K562 (cell line): ENCODE data around the gene GADD45GIP1. TPM values are rescaled to one million over a fixed set of nuclear protein-coding genes. Genes with fewer than 3 reads are reported as not detected.
"Not testable (repeated sequence)": the region's sequence is repeated elsewhere in the genome, so short reads cannot be mapped to it uniquely, and the experiment has no call there.

Source experiments
- ADNP ChIP-seq: fragments of 200-800 bp; sonication (Bioruptor generic); IDR thresholded peaks from 2 replicates; pipeline ENCODE4 v1.6.1; 2016; ENCODE audit warnings: missing genetic modification characterization, missing compliant biosample characterization
- ATF1 ChIP-seq, 2 experiments: fragments of 450-650 bp in 1 of 2; IDR thresholded peaks; 2 replicates each; pipeline ENCODE4 v1.6.1; 2016; ENCODE audit warnings: missing compliant biosample characterization in 1 of 2, missing genetic modification characterization in 1 of 2
- DPF2 ChIP-seq: fragments of 450-650 bp; IDR thresholded peaks from 2 replicates; pipeline ENCODE4 v1.6.1; 2016
- EP400 ChIP-seq: fragments of 450-650 bp; IDR thresholded peaks from 2 replicates; pipeline ENCODE4 v1.6.1; 2017; ENCODE audit warnings: antibody characterized with exemption, mild to moderate bottlenecking, moderate library complexity
- GTF3C2 ChIP-seq: IDR thresholded peaks from 3 replicates; pipeline ENCODE4 v1.6.1; 2011; ENCODE audit warnings: borderline replicate concordance, mild to moderate bottlenecking, moderate library complexity; ENCODE audit not compliant: insufficient read length; ENCODE audit errors: extremely low read depth
- MIER1 ChIP-seq: fragments of 450-650 bp; IDR thresholded peaks from 2 replicates; pipeline ENCODE4 v1.6.1; 2016; ENCODE audit warnings: antibody characterized with exemption, mild to moderate bottlenecking, low read depth
- MNT ChIP-seq, 2 experiments: fragments of 450-650 bp; conservative IDR thresholded peaks; 2 replicates each; pipeline ENCODE4 v1.6.1; 2017; ENCODE audit warnings: mild to moderate bottlenecking in 2 of 2, moderate library complexity in 2 of 2
- NRF1 ChIP-seq, 2 experiments: fragments of 450-650 bp; IDR thresholded peaks in 1 of 2; conservative IDR thresholded peaks in 1 of 2; 2 replicates each; pipeline ENCODE4 v1.6.1; 2014; ENCODE audit warnings: mild to moderate bottlenecking in 2 of 2
- POLR2A ChIP-seq: fragments of 450-650 bp; conservative IDR thresholded peaks from 2 replicates; pipeline ENCODE4 v1.6.1; 2016
- SMARCA5 ChIP-seq: fragments of 450-650 bp; IDR thresholded peaks from 2 replicates; pipeline ENCODE4 v1.6.1; 2016
- TAF9B ChIP-seq: fragments of 450-650 bp; IDR thresholded peaks from 2 replicates; pipeline ENCODE4 v1.6.1; 2018; ENCODE audit warnings: mild to moderate bottlenecking; ENCODE audit not compliant: partially characterized antibody
- TOE1 ChIP-seq, 2 experiments: fragments of 450-650 bp in 1 of 2; sonication (generic) in 1 of 2; formaldehyde crosslinking in 1 of 2; IDR thresholded peaks; 2 replicates each; pipeline versions ENCODE4 v1.7.1 to v1.8.0; 2016 to 2022; ENCODE audit warnings: borderline replicate concordance in 2 of 2, mild to moderate bottlenecking in 2 of 2, antibody characterized with exemption in 1 of 2, inconsistent platforms in 1 of 2, low read depth in 1 of 2, missing genetic modification reagents in 1 of 2, moderate library complexity in 1 of 2
- polyA plus RNA-seq, 8 experiments: library from polyadenylated mRNA; depleted of rRNA in 4 of 8; stranded (reverse) in 5 of 8; unstranded in 3 of 8; fragments of >200 nt; fragmentation: Nextera tagmentation in 2 of 8; fragmentation: Illumina TruSeq in 1 of 8; extraction: Ambion mirVana in 2 of 8; extraction: Trizol in 1 of 8; gene quantifications; 2 replicates each; pipeline versions ENCODE4 v1.2.1 to v1.2.3, GENCODE V29; 2011 to 2014; ENCODE audit warnings: inconsistent platforms in 1 of 8, missing spikeins in 1 of 8
- total RNA-seq, 7 experiments: library from RNA; depleted of rRNA in 6 of 7; stranded (reverse); fragments of >200 nt in 6 of 7; fragmentation: Illumina TruSeq in 2 of 7; extraction: Trizol in 2 of 7; gene quantifications; 2 replicates each; pipeline versions ENCODE4 v1.2.1 to v1.2.3, GENCODE V29; 2011 to 2021; ENCODE audit warnings: low replicate concordance in 1 of 7
- TF ChIP-seq, protein P1 (sequence below): fragments of 450-650 bp; IDR thresholded peaks from 2 replicates; pipeline ENCODE4 v1.7.0; 2016; ENCODE audit warnings: borderline replicate concordance
- TF ChIP-seq, protein P2 (sequence below): fragments of 450-650 bp; IDR thresholded peaks from 2 replicates; pipeline ENCODE4 v1.7.1; 2018; ENCODE audit warnings: mild to moderate bottlenecking, low read depth; ENCODE audit not compliant: partially characterized antibody
- TF ChIP-seq, protein P3 (sequence below): fragments of 200-800 bp; sonication (Bioruptor generic); IDR thresholded peaks from 2 replicates; pipeline ENCODE4 v1.6.1; 2017; ENCODE audit warnings: missing genetic modification characterization, missing compliant biosample characterization

Gene GADD45GIP1
- total and polyA plus RNA-seq, 9 of the 15 experiments (the other 6 are each of a cell fraction or from before 2014, with no cell fraction given) = 5.1 to 161 (median 29.2) TPM

DNA sequence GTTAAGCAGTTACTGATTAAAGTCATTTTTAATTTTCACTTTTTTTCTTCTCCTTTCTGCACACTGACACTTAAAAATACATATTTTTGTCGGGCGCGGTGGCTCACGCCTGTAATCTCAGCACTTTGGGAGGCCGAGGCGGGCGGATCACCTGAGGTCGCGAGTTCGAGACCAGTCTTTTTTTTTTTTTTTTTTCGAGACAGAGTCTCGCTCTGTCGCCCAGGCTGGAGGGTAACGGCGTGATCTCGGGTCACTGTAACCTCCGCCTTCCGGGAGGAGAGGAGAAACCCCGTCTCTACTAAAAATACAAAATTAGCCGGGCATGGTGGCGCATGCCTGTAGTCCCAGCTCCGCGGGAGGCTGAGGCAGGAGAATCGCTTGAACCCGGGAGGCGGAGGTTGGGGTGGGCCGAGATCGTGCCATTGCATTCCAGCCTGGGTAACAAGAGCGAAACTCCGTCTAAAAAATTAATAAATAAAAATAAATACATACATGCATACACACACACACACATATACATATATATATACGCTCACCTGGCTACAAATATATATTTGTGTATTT lies 448 bp upstream of the GADD45GIP1 start (continued):
- TF ChIP-seq, protein P1, sequence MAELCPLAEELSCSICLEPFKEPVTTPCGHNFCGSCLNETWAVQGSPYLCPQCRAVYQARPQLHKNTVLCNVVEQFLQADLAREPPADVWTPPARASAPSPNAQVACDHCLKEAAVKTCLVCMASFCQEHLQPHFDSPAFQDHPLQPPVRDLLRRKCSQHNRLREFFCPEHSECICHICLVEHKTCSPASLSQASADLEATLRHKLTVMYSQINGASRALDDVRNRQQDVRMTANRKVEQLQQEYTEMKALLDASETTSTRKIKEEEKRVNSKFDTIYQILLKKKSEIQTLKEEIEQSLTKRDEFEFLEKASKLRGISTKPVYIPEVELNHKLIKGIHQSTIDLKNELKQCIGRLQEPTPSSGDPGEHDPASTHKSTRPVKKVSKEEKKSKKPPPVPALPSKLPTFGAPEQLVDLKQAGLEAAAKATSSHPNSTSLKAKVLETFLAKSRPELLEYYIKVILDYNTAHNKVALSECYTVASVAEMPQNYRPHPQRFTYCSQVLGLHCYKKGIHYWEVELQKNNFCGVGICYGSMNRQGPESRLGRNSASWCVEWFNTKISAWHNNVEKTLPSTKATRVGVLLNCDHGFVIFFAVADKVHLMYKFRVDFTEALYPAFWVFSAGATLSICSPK = 0 out of 2 replicates have a peak, but pooled peaks have one; percentile 79
- TF ChIP-seq EP400 (peak; percentile 74; the same call in 1 of the 2 replicates), SMARCA5 (peak; percentile 54; the same call in 1 of the 2 replicates), DPF2 (peak; percentile 34; the same call in 1 of the 2 replicates), NRF1 (conservative IDR thresholded peaks at IDR 0.05 in 1 of 2, IDR thresholded peaks at IDR 0.05 in 1 of 2) (0 out of 4 replicates have a peak, but pooled peaks of 1 of the 2 experiments have one; percentile 3), MNT (conservative IDR thresholded peaks at IDR 0.05) (peak in 1 of 2 experiments; percentile 40; a peak in 1 of 4 replicates), TAF9B (peak; percentile 8), GTF3C2 (peak; percentile 73), ATF1 (tag; IDR thresholded peaks at IDR 0.05) (0 out of 2 replicates have a peak, but pooled peaks have one; percentile 7), ADNP (tag) (peak; percentile 97), MIER1 (0 out of 2 replicates have a peak, but pooled peaks have one; percentile 51), TOE1 (IDR thresholded peaks at IDR 0.05; ENCODE audit: borderline replicate concordance) (0 out of 2 replicates have a peak, but pooled peaks have one; percentile 34), POLR2A (peak; percentile 72)
- TF ChIP-seq, protein P2, sequence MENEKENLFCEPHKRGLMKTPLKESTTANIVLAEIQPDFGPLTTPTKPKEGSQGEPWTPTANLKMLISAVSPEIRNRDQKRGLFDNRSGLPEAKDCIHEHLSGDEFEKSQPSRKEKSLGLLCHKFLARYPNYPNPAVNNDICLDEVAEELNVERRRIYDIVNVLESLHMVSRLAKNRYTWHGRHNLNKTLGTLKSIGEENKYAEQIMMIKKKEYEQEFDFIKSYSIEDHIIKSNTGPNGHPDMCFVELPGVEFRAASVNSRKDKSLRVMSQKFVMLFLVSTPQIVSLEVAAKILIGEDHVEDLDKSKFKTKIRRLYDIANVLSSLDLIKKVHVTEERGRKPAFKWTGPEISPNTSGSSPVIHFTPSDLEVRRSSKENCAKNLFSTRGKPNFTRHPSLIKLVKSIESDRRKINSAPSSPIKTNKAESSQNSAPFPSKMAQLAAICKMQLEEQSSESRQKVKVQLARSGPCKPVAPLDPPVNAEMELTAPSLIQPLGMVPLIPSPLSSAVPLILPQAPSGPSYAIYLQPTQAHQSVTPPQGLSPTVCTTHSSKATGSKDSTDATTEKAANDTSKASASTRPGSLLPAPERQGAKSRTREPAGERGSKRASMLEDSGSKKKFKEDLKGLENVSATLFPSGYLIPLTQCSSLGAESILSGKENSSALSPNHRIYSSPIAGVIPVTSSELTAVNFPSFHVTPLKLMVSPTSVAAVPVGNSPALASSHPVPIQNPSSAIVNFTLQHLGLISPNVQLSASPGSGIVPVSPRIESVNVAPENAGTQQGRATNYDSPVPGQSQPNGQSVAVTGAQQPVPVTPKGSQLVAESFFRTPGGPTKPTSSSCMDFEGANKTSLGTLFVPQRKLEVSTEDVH = peak; percentile 44
- TF ChIP-seq ATF1 (CRISPR knock-in tag; IDR thresholded peaks at IDR 0.05); TOE1 (CRISPR knock-in tag; IDR thresholded peaks at IDR 0.05; ENCODE audit: borderline replicate concordance, low read depth): not testable (repeated sequence)
- TF ChIP-seq, protein P3, sequence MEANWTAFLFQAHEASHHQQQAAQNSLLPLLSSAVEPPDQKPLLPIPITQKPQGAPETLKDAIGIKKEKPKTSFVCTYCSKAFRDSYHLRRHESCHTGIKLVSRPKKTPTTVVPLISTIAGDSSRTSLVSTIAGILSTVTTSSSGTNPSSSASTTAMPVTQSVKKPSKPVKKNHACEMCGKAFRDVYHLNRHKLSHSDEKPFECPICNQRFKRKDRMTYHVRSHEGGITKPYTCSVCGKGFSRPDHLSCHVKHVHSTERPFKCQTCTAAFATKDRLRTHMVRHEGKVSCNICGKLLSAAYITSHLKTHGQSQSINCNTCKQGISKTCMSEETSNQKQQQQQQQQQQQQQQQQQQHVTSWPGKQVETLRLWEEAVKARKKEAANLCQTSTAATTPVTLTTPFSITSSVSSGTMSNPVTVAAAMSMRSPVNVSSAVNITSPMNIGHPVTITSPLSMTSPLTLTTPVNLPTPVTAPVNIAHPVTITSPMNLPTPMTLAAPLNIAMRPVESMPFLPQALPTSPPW (CRISPR knock-in tag) = 0 out of 2 replicates have a peak, but pooled peaks have one; percentile 43
